ENCODE results near the gene PEAK1.

Gene PEAK1

GRCh38 chr15:77416148-77416455 lies 3.8 kb downstream of the PEAK1 start:
- no peaks in the 10 kb centered on the region for H3K27me3 ChIP-seq (ENCODE audit: insufficient read depth, low read depth)
- no peak overlapping the region for H3K27ac ChIP-seq
- no peaks in the 10 kb centered on the region for H4K20me1 ChIP-seq (ENCODE audit: insufficient read depth)
- no peak overlapping the region for H2AFZ ChIP-seq (ENCODE audit: low read depth)
- no peaks in the 10 kb centered on the region for H3K79me2 ChIP-seq (ENCODE audit: insufficient read depth, low read depth)
- no peaks in the 10 kb centered on the region for H3K36me3 ChIP-seq (ENCODE audit: insufficient read depth)
- no peak overlapping the region for H3K4me3 ChIP-seq (IDR thresholded peaks at IDR 0.05; ENCODE audit: insufficient read depth, low read depth, low read length)
- no peak overlapping the region for H3K9ac ChIP-seq
- no peak overlapping the region for H3K4me2 ChIP-seq
- TF ChIP-seq, protein P1, sequence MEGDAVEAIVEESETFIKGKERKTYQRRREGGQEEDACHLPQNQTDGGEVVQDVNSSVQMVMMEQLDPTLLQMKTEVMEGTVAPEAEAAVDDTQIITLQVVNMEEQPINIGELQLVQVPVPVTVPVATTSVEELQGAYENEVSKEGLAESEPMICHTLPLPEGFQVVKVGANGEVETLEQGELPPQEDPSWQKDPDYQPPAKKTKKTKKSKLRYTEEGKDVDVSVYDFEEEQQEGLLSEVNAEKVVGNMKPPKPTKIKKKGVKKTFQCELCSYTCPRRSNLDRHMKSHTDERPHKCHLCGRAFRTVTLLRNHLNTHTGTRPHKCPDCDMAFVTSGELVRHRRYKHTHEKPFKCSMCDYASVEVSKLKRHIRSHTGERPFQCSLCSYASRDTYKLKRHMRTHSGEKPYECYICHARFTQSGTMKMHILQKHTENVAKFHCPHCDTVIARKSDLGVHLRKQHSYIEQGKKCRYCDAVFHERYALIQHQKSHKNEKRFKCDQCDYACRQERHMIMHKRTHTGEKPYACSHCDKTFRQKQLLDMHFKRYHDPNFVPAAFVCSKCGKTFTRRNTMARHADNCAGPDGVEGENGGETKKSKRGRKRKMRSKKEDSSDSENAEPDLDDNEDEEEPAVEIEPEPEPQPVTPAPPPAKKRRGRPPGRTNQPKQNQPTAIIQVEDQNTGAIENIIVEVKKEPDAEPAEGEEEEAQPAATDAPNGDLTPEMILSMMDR (conservative IDR thresholded peaks at IDR 0.05; ENCODE audit: low read depth, low read length), result no peak
- H3K4me1 ChIP-seq (ENCODE audit: low read depth, poor library complexity, severe bottlenecking), result no peaks in the 10 kb centered on the region

DNA sequence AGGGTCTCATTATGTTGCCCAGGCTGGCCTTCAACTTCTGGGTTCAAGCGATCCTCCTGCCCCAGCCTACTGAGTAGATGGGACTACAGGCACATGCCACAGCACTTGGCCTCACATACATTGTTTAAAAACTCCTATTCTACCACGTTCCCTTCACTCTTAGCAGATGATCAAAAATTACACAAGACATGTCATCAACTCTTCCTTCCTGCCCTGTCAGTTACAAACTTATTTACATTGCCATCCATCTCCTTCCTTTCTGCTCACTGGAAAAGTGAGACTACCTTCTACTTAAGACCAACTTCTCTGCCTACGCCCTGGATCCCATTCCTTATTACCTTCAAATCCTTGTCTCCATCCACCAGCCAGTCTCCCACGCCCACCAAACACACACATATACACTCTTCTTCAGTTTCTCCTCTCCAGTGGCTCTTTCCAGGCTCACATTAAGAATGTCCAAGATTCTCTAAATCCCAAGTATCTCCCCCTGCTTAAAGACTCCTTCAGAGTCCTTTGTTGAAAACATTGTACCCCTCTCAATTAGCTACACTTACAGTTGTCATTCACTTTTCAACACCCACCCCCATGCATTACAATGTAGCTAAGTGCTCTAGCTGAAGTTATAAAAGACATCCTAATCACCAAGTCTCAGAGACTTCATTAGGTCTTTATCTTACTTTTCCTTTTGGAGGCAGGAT lies 4.3 kb downstream of the PEAK1 start:
- Histone ChIP-seq H3K9ac (no peak overlapping the region), H3K79me2 (ENCODE audit: insufficient read depth, low read depth) (no peaks in the 10 kb centered on the region), H3K27ac (no peak overlapping the region), H3K36me3 (ENCODE audit: insufficient read depth) (no peaks in the 10 kb centered on the region), H3K4me3 (IDR thresholded peaks at IDR 0.05; ENCODE audit: insufficient read depth, low read depth, low read length) (no peak overlapping the region), H3K27me3 (ENCODE audit: insufficient read depth, low read depth) (no peaks in the 10 kb centered on the region), H3K4me1 (ENCODE audit: low read depth, poor library complexity, severe bottlenecking) (no peaks in the 10 kb centered on the region), H4K20me1 (ENCODE audit: insufficient read depth) (no peaks in the 10 kb centered on the region), H3K4me2 (no peak overlapping the region), H2AFZ (ENCODE audit: low read depth) (no peak overlapping the region)
- TF ChIP-seq, protein P1 (conservative IDR thresholded peaks at IDR 0.05; ENCODE audit: low read depth, low read length), result no peak

DNA sequence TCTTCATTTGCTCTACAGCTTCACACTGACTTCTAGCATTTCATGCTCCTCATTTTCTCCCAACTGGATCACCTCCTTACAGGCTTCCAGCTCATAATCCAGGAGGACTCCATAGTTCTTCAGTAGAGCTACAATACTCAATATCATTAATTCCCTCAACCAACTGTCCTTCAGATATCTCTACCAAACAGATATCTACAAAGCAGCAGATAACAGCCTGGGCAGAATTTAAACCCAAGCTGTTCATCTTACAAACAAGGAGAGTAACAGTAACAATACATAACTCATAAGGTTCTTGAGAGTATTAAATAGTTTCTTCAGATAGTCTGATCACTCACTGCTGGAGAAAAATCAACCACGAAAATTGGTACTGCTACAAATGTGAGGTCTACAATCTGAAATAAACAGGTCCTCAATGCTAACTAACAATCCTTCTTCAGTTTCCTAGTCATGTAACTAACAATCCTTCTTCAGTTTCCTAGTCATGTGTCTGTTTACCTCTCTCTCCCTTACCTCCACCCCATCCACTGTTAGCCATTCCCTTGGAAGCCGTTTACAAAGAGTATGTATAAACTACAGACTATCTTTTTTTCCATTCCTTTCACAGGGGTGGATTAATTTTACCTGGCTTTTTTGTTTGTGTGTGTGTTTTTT lies 5.0 kb downstream of the PEAK1 start:
- Histone ChIP-seq H3K27me3 (ENCODE audit: insufficient read depth, low read depth) (no peaks in the 10 kb centered on the region), H3K4me1 (ENCODE audit: low read depth, poor library complexity, severe bottlenecking) (peaks cover 1% of the 10 kb centered on the region), H4K20me1 (ENCODE audit: insufficient read depth) (no peaks in the 10 kb centered on the region), H3K4me2 (no peak overlapping the region), H3K79me2 (ENCODE audit: insufficient read depth, low read depth) (no peaks in the 10 kb centered on the region), H3K27ac (no peak overlapping the region), H2AFZ (ENCODE audit: low read depth) (no peak overlapping the region), H3K9ac (no peak overlapping the region), H3K36me3 (ENCODE audit: insufficient read depth) (no peaks in the 10 kb centered on the region), H3K4me3 (IDR thresholded peaks at IDR 0.05; ENCODE audit: insufficient read depth, low read depth, low read length) (no peak overlapping the region)
- TF ChIP-seq, protein P1 (conservative IDR thresholded peaks at IDR 0.05; ENCODE audit: low read depth, low read length), result no peak

GRCh38 chr15:77413699-77414349 lies 6.1 kb downstream of the PEAK1 start:
- H3K4me3 ChIP-seq (IDR thresholded peaks at IDR 0.05; ENCODE audit: insufficient read depth, low read depth, low read length), result no peak overlapping the region
- H3K36me3 ChIP-seq (ENCODE audit: insufficient read depth), result no peaks in the 10 kb centered on the region
- no peak overlapping the region for H3K27ac ChIP-seq
- no peaks in the 10 kb centered on the region for H4K20me1 ChIP-seq (ENCODE audit: insufficient read depth)
- TF ChIP-seq, protein P1 (conservative IDR thresholded peaks at IDR 0.05; ENCODE audit: low read depth, low read length), result no peak
- no peaks in the 10 kb centered on the region for H3K27me3 ChIP-seq (ENCODE audit: insufficient read depth, low read depth)
- H3K79me2 ChIP-seq (ENCODE audit: insufficient read depth, low read depth), result no peaks in the 10 kb centered on the region
- no peak overlapping the region for H3K4me2 ChIP-seq
- peaks cover 9% of the 10 kb centered on the region for H3K4me1 ChIP-seq (ENCODE audit: low read depth, poor library complexity, severe bottlenecking)
- H3K9ac ChIP-seq, result no peak overlapping the region
- H2AFZ ChIP-seq (ENCODE audit: low read depth), result no peak overlapping the region

All from KMS-11 (cell line).